A673 (cell line): ENCODE results near the gene EDN3. TPM values are rescaled to one million over a fixed set of nuclear protein-coding genes. Genes with fewer than 3 reads are reported as not detected.

Experiments
- BruUV-seq: library from RNA; stranded (reverse); fragments of 400-500 nt; replicated peaks from 2 replicates; lab custom pipeline; 2021; lab: Mats Ljungman, UMichigan
- CTCF ChIA-PET: fragments of 300-600 bp; sonication (Branson Sonifier 250); formaldehyde crosslinking; loops from one replicate; lab custom pipeline; 2022; ENCODE audit warnings: antibody characterized with exemption; lab: Charles Lee
- POLR2A ChIA-PET: fragments of 300-600 bp; sonication (Branson Sonifier 250); formaldehyde crosslinking; loops from one replicate; lab custom pipeline; 2022; ENCODE audit warnings: antibody characterized with exemption; ENCODE audit not compliant: low non-redundant PET; lab: Charles Lee
- DNase-seq: peaks from one replicate; pipeline ENCODE4 v3.0.0-alpha.2; 2015; ENCODE audit warnings: low spot score
- H3K27ac ChIP-seq: fragments of 200-600 bp; sonication (generic); 2 replicates; pipeline ENCODE4 v1.5.1; 2016; ENCODE audit warnings: mixed run types, low read depth, mild to moderate bottlenecking, mixed read lengths, antibody characterized with exemption, low read length; ENCODE audit not compliant: poor library complexity, severe bottlenecking
- H3K27me3 ChIP-seq: fragments of 200-600 bp; sonication (generic); replicated peaks from 2 replicates; pipeline ENCODE4 v1.6.1; 2017; ENCODE audit warnings: mixed run types, low read depth, mild to moderate bottlenecking, mixed read lengths, antibody characterized with exemption, low read length; ENCODE audit not compliant: insufficient read depth, poor library complexity
- H3K36me3 ChIP-seq: fragments of 200-600 bp; sonication (generic); 2 replicates; pipeline ENCODE4 v1.6.1; 2016; ENCODE audit warnings: mixed run types, mild to moderate bottlenecking, mixed read lengths, antibody characterized with exemption, low read length; ENCODE audit not compliant: insufficient read depth, poor library complexity, severe bottlenecking
- H3K4me1 ChIP-seq: fragments of 200-600 bp; sonication (generic); 2 replicates; pipeline ENCODE4 v1.6.1; 2017; ENCODE audit warnings: mixed run types, mild to moderate bottlenecking, mixed read lengths, antibody characterized with exemption, low read length; ENCODE audit not compliant: insufficient read depth, poor library complexity, severe bottlenecking
- H3K4me3 ChIP-seq: fragments of 200-600 bp; sonication (generic); 2 replicates; pipeline ENCODE4 v1.5.1; 2016; ENCODE audit warnings: low read depth, mixed run types, mild to moderate bottlenecking, mixed read lengths, low read length; ENCODE audit not compliant: poor library complexity, severe bottlenecking
- H3K9me3 ChIP-seq: fragments of 200-600 bp; sonication (generic); 2 replicates; pipeline ENCODE4 v1.6.1; 2016; ENCODE audit warnings: mixed run types, low read depth, mild to moderate bottlenecking, mixed read lengths, antibody characterized with exemption, low read length; ENCODE audit not compliant: poor library complexity, severe bottlenecking
- CTCF ChIP-seq: fragments of 300-800, 200-600 bp; sonication (generic); conservative IDR thresholded peaks from 2 replicates; pipeline ENCODE4 v1.5.1; 2017; ENCODE audit warnings: low read depth, mild to moderate bottlenecking, antibody characterized with exemption, low read length, moderate library complexity, mixed read lengths
- EZH2 ChIP-seq: fragments of 200-600 bp; sonication (generic); IDR thresholded peaks from 2 replicates; pipeline ENCODE4 v1.6.1; 2017; ENCODE audit warnings: borderline replicate concordance, low read depth, mild to moderate bottlenecking, mixed read lengths, antibody characterized with exemption, low read length; ENCODE audit not compliant: poor library complexity, severe bottlenecking
- intact Hi-C: fragments of 100-400 bp; cut with micrococcal nuclease; formaldehyde crosslinking; loops from one replicate; pipeline ENCODE4 v1.10.0; 2022; ENCODE audit not compliant: unreplicated experiment
- total RNA-seq: library from RNA; stranded (reverse); gene quantifications from 2 replicates; pipeline ENCODE4 v1.2.3, GENCODE V29; 2021

The EDN3 gene
- total RNA-seq, 1 experiment from 2014 or later, result not detected

GRCh38 chr20:59371431-59371830 is 71.0 kb downstream of the EDN3 start:
- no peak for DNase-seq
- Histone ChIP-seq H3K4me3 (no peak overlapping the region), H3K9me3 (no peaks in the 10 kb centered on the region), H3K27ac (no peak overlapping the region), H3K4me1 (no peaks in the 10 kb centered on the region), H3K27me3 (peaks cover 16% of the 10 kb centered on the region), H3K36me3 (no peaks in the 10 kb centered on the region)
- ChIA-PET CTCF (no interaction called here), POLR2A (no interaction called here)
- no TSS peak for BruUV-seq
- no peak for TF ChIP-seq CTCF
- no peak for TF ChIP-seq EZH2
- intact Hi-C loops, result no loop called here

GRCh38 chr20:59374261-59374660 is 73.8 kb downstream of the EDN3 start:
- Histone ChIP-seq H3K27ac (no peak overlapping the region), H3K27me3 (peaks cover 23% of the 10 kb centered on the region), H3K4me3 (no peak overlapping the region), H3K9me3 (no peaks in the 10 kb centered on the region), H3K4me1 (no peaks in the 10 kb centered on the region), H3K36me3 (no peaks in the 10 kb centered on the region)
- TF ChIP-seq EZH2 (no peak), CTCF (no peak)
- POLR2A ChIA-PET, result no interaction called here
- BruUV-seq, result no TSS peak
- DNase-seq, result no peak
- CTCF ChIA-PET, result no interaction called here
- intact Hi-C loops, result no loop called here

- Histone ChIP-seq H3K36me3 (no peaks in the 10 kb centered on the region), H3K4me3 (no peak overlapping the region), H3K9me3 (no peaks in the 10 kb centered on the region), H3K4me1 (no peaks in the 10 kb centered on the region), H3K27ac (no peak overlapping the region), H3K27me3 (peaks cover 29% of the 10 kb centered on the region)
- TF ChIP-seq CTCF (no peak), EZH2 (no peak)
- no peak for DNase-seq
- BruUV-seq, result no TSS peak
- ChIA-PET POLR2A (no interaction called here), CTCF (no interaction called here)
- intact Hi-C loops, result no loop called here
Observed at GRCh38 chr20:59375541-59375940, 75.1 kb downstream of the EDN3 start.

Other genes with a start within 250 kb of the EDN3 start
- gene ZNF831, start 136.8 kb upstream of the EDN3 start, total RNA-seq, result not detected in 2 replicates